Measurements from ENCODE around the gene KDM2B.
"Not testable (repeated sequence)": the region's sequence is repeated elsewhere in the genome, so short reads cannot be mapped to it uniquely, and the experiment has no call there.

The KDM2B gene

GRCh38 chr12:121495746-121496145 is 85.1 kb downstream of the KDM2B start:
- no peak for DNase-seq

- no peak for DNase-seq
Observed at GRCh38 chr12:121494093-121494787, 86.6 kb downstream of the KDM2B start.

GRCh38 chr12:121490401-121491281 is 90.2 kb downstream of the KDM2B start:
- no peak for DNase-seq

GRCh38 chr12:121489874-121490273 is 90.9 kb downstream of the KDM2B start:
- DNase-seq: no peak

- DNase-seq: no peak
Observed at GRCh38 chr12:121484967-121485366, 95.9 kb downstream of the KDM2B start.

GRCh38 chr12:121484564-121484963 is 96.3 kb downstream of the KDM2B start:
- DNase-seq: not testable (repeated sequence)

GRCh38 chr12:121483949-121484348 is 96.9 kb downstream of the KDM2B start:
- no peak for DNase-seq

- DNase-seq: no peak
Observed at GRCh38 chr12:121476477-121476876, 104.3 kb downstream of the KDM2B start.

GRCh38 chr12:121475279-121475678 is 105.5 kb downstream of the KDM2B start:
- DNase-seq: no peak

GRCh38 chr12:121472150-121472905 is 108.5 kb downstream of the KDM2B start:
- no peak for DNase-seq

- no peak for DNase-seq
Observed at GRCh38 chr12:121470751-121471150, 110.1 kb downstream of the KDM2B start.

- DNase-seq: no peak
Observed at GRCh38 chr12:121468499-121468801, 112.4 kb downstream of the KDM2B start.

GRCh38 chr12:121467638-121468498 is 113.0 kb downstream of the KDM2B start:
- no peak for DNase-seq

- peak; percentile 83 for DNase-seq
Observed at GRCh38 chr12:121466794-121467637, 113.8 kb downstream of the KDM2B start.

- DNase-seq: no peak
Observed at GRCh38 chr12:121465921-121466793, 114.7 kb downstream of the KDM2B start.

- DNase-seq: no peak
Observed at GRCh38 chr12:121464331-121464730, 116.5 kb downstream of the KDM2B start.

GRCh38 chr12:121461048-121461447 is 119.8 kb downstream of the KDM2B start:
- DNase-seq: no peak

- DNase-seq: no peak
Observed at GRCh38 chr12:121456551-121456950, 124.3 kb downstream of the KDM2B start.

- no peak for DNase-seq
Observed at GRCh38 chr12:121455766-121456420, 124.9 kb downstream of the KDM2B start.

GRCh38 chr12:121454921-121455320 is 125.9 kb downstream of the KDM2B start:
- DNase-seq: no peak
